Stimulated activated CD8-positive, alpha-beta memory T cell treated with anti-CD3 and anti-CD28 coated beads, Interleukin-4, amount 100 ng/mL, for 24 hours (primary cell): Measurements from ENCODE around the gene LIPK.
"Not testable (repeated sequence)": the region's sequence is repeated elsewhere in the genome, so short reads cannot be mapped to it uniquely, and the experiment has no call there.

ENCODE experiments used
- DNase-seq: peaks from one replicate; pipeline ENCODE4 v3.0.0-alpha.2; 2020; ENCODE audit warnings: low read depth

LIPK gene

DNA sequence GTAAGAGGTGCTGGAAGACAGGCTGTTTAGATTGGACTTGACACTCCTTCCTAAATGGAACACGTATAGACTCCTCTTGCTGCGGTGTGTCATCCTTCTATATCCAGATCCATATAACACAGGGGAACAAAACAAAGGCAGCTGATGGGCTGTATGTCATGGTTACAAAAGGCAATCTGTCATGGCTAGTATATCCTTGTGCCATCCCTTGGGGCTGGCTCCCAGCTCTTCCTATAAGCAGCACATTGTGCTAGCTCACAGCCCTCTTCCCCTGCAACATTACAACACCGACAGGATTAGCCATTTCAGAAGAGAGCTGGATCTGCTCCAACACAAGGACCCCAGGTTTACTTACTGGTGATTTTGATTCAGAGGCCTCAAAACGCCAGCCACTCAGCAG is 15.3 kb downstream of the LIPK start:
- DNase-seq, result no peak

DNA sequence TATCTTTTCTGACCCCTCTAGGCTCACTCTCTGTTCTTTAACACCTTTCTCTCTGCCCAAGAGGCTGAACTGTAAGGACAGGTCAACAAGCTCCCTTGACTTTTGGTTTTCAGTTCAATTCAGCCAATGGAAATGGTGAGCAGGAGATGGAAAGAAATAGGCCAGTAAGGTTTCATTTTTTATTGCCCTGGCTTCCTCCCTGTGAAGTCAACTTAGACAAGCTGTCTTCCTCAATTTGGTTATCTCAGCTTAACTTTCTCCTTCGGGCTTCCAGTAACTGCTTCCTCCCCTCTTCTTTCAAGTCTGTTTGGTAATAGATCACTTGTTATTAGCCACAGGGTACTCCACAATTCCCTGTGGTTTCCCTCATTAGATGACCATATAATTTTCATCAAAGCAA is 19.7 kb downstream of the LIPK start:
- no peak for DNase-seq

DNA sequence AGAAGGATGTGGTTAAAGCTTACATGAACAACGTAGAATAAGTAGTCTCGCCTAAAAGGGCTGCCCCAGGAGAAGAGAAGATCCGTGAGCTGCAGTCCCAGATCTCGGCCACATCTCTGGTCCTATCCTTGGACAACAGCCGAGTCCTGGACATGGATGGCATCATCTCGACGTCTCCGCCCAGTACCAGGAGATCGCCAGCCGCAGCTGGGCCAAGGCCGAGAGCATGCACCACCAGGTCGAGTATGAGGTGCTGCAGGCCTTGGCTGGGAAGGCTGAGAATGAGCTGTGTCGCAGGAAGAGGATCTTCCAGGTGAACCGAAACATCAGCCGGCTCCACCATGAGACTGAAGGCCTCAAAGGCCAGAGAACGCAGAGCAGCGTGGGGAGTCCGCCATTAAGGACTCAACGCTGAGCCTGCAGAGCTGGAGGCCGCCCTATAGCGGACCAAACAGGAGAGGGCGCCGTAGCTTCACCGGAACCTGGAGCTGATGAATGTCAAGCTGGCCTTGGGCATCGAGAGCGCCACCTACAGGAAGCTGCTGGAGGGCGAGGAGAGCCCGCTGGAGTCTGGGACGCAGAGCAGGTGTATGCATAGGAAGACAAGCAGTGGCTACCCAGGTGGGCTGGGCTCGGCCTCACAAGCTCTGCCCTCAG is 22.2 kb downstream of the LIPK start:
- no peak for DNase-seq

DNA sequence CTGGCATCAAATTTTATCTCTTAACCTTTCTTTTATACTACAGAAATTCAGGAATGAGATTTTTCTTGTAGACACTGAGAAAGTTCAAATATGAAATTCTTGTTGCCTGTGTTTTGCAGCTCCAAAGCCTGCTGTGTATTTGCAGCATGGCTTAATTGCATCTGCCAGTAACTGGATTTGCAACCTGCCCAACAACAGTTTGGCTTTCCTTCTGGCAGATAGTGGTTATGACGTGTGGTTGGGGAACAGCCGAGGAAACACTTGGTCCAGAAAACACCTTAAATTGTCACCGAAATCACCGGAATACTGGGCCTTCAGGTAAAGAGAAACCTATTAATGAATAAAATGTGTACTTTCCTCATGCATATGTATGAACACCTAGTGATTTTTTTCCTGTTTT is 24.8 kb downstream of the LIPK start:
- no peak for DNase-seq

DNA sequence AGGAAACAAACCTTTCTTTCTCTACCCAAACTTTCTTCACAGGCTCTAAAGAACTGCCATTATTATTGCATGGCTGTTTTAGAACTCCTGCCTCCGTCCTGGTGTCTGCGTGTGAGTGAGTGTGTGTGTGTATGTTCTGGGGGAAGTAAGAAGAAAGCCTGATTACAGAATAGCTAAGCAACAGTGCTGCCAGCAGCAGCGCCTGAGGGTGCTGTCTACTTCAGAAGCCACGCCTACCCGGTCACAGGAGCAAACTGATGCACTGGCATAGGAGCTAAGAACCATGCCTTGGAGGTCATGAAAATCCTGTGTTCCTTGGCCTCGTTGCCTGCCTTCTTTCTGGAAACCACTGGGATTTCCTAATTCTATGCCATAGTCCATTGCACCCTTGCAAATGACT is 25.2 kb downstream of the LIPK start:
- no peak for DNase-seq

DNA sequence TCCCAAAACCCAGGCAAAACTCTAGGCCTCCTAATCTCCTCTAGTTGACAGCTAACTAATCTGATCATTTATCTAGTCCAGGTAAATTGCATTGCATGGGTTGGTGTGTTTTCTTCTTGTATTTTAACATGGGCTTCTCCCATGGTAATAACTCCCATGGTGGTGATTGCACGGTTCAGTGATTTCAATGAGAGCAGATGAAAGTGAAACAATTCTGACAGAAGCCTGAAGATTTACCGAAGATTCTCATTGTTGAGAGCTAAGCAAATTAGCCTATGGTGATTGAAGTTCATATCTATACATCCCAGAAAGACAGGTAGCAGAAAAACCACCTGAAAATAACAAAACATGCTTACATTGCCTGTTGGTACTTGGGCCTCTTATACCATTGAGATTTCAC is 27.2 kb downstream of the LIPK start:
- no peak for DNase-seq

DNA sequence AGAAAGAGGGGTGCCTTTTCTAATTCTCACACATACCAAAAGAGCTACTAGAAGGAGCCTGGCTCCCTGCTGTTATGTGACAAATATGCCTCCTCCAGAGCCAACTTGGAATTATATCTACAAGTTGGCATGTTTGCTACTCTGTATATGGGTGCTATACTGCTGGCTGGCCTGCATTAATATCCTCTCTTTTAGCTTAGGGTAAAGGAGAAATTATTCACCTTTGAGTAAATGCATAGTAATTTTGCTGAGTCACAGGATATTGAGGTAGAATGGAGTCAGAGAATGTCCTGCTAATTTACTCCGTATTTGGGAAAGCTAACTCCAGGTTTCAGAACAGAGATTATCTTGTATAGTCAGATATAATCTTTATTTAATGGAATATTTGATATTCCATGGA is 29.6 kb downstream of the LIPK start:
- DNase-seq, result no peak

DNA sequence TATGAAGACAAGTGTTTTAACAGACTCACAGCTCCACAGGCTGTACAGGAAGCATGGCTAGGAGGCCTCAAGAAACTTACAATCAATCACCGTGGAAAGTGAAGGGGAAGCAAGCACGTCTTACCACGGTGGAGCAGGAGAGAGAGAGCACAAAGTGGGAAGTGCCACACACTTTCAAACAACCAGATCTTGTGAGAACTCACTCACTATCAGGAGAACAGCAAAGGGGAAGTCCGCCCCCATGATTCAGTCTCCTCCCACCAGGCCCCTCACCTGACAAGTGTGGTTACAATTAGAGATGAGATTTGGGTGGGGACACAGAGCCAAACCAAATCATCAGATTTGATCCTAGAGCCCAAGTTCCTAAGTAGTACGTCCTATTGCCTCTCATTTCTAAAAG is 35.9 kb downstream of the LIPK start:
- DNase-seq, result not testable (repeated sequence)

DNA sequence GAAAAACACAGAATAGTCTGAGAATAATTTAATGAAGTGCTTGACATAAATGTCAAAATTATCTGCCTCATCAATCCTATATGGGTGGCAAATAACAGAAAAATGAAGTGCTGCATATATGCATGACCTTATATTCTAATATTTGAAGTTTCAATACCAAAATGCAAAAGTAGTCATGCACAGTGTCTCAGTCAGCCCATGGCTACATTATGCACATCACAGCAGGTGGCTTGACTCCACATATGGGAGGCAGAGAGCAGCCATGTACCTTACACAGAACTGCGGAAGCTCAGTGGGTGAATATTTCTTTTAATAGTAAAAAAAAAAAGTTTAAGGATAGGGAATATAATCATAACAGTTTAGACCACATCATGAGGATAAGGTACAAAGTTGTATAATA is 36.4 kb downstream of the LIPK start:
- no peak for DNase-seq

DNA sequence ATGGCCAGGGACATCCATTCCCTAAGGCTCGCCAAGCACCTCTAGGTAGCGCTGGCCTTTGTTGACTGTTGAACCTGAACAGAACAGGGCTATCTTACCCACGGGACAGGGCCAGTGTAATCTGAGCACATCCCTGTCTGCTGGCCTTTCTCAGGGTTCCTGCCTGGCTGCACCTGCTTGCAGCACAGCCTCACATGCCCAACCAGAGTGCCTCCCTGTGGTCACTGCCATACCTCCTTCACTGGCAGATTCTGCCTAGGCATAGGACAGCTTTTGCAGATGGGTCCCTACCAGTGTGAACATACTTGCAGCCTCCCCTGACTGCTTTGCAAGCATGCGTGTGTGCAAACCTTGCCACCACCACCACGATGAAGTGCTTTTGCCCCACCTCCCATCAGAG is 38.0 kb downstream of the LIPK start:
- DNase-seq, result no peak

DNA sequence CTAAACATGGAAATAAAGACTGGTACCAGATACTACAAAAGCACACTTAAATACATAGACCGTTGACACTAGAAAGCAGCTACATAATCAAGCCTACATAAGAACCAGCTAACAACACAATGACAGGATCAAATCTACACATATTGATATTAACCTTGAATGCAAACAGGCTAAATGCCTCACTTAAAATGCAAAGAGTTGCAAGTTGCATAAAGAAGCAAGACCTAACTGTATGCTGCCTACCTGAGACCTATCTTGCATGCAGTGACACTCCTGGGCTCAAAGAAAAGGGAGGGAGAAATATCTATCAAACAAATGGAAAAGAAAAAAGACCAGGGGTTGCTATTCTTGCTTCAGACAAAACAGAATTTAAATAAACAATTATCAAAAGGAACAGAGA is 39.6 kb downstream of the LIPK start:
- no peak for DNase-seq

DNA sequence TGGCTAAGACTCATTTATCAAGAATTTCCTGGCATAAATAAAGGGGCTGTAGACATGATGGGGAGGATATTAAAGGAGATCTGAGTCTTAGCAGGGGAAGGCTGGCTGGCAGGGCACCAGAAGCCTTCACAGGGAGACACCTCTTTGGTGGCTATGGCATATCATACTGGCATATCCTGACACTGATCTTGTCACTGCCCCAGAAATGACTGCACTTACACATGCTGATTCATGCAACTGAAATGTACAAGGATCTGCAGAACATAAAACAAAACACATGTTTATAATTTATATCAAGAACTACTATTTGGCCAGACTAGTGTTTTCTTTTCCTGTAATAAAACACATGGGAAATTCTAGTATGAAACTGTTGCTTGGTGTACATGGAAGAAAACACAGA is 48.2 kb downstream of the LIPK start:
- DNase-seq, result no peak

DNA sequence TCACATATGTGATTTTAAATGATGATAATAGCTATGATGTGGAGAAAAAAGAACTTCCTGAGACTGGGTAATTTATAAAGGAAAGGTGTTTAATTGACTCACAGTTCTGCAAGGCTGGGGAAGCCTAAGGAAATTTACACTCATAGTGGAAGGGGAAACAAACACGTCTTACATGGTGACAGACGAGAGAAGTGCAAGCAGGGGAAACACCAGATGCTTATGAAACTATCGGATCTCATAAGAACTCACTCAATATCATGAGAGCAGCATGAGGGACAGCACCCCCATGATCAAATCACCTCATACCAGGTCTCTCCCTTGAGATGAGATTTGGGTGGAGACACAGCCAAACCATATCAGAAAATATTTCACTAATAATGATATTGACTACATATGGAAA is 49.7 kb downstream of the LIPK start:
- DNase-seq, result no peak

DNA sequence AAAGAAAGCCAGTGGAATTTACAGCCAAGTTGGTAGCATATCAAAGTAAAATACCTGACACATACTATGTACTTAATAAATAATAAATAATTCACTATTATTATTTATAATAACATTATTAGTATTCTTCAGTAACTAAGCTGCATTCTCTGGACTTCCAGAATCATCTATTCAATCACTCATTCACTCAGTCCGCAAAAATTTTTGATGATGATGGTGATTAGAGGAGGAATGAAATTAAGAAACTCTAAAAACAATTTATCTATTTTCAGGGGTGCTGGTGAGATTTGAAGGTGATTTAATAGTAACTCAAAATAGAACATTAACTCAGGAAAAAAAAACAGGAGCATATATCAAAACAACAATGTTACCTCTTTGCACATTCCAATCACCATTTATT is 50.6 kb downstream of the LIPK start:
- DNase-seq, result no peak

DNA sequence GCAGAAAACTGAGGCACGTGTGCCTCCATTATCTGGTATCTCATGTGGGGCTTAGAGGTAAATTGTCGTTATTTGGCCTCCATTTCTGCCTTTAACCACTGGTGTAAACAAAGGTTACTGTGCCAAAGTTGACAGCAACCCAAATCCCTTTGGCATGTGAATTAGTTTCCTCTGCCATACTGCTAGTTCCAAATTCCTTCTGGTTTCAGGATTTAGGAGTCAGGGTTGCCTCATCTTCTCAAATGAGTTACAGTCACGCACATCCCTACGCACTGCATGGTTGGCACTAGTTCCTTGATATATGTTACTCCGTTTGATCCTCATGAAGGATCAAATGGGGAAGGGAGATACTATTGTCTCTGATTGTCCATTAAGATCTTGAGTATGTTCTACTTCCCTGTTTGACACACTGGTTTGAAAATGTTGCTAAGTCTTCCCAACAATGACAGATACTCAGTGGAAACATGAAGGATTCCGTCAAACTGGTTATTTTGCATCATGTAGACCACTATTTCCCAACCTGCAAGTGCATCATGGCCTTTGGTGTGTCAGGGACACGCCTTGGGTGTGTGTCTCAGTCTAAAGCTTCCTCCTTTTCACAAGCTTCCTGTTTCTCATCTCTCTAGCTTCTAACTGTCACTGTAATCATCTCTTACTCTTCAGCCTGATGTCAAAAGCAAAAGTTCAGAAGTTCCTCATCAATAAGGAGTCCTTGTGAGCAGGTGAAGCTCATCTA is 53.5 kb downstream of the LIPK start, which contains the start of gene LIPN:
TSS of gene LIPN (plus strand) at position 655 of the 736 bp plus-strand sequence. CDS start 1,386 bp downstream, outside the sequence.
- no peak for DNase-seq

DNA sequence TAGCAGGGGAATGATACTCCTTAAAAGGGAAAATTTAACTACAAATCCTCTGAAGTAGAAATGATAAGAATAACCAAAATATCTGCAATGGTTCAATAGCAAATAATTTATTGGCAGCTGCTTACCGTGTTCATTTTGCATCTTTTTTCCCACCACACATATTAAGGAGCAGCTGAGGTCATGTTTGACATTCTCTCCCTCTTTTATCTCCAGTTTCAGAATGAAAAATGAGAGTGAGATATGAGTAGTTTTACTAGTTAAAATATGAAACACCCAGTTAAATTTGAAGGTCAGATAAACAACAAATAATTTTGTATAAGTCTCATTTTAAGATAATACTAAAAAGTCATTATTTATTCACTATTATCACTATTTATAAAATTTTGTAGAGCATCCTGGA is 56.9 kb downstream of the LIPK start:
- no peak for DNase-seq

DNA sequence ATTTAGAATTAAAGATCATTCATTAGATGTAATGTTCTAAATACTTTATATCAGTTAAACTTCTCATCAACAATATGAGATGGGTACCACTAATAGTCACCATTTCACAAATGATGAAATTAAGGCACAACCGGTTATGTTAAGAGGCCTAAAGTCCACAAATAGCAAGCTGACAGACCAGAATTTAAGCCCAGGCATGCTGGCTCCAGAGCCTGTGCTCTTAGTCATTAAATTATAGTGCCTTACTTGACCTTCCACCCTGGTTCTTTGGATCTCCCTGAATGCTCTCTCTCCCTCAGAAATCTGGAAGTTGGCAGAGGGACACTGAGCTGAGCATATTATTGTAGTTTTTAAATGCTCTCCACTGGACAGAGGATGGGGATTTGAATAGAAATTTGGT is 57.4 kb downstream of the LIPK start:
- DNase-seq, result no peak

DNA sequence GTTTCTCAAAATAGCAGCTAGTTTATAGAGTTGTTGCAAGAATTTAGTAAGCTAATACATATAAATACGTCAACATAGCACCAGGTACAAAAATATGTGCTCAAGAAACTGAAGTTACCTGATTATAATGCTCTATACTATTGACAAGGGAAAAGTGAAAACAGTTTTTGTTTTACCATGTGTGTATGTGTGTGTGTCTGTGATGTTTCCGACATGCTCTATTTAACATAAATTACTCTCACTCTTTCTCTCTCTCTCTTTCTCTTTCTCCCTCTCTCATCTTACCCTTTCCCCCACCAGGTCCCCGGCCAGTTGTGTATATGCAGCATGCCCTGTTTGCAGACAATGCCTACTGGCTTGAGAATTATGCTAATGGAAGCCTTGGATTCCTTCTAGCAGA is 58.1 kb downstream of the LIPK start:
- no peak for DNase-seq

DNA sequence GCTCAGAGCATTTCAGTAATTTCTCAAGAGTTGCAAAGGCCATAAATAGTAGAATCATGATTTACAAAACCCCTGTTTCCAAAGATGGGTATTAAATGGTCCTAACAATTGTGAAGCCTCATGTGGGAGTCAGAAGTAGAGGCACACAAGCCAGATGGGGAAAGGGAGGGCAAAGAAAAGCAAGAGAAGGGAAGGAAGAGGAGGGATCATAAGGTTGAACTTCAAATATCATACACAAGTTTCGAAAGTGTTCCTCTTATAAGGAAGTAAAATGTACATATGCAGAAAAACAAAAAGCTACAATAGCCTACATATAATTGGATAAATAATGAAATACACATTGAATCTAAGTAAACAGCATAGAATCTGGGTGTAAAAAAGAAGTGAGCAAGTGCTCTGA is 59.8 kb downstream of the LIPK start:
- no peak for DNase-seq

DNA sequence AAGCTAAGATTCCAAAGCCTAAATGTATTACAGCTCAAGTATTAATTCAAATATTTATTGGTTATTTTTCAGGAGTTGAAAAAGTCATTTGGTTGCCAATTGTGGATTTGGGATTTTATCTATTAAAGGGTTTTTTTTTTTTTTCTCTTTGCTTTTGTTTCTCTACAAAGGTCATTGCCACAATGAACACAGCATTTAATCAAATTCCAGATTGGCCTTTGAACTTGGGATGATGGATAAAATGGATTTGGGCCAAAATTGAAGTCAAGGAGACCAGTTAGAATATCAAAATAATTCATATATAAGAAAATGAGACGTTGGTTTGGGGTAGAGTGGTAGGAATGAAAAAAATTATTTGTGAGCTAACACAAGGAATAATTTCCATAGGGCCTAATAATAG is 63.3 kb downstream of the LIPK start:
- no peak for DNase-seq

DNA sequence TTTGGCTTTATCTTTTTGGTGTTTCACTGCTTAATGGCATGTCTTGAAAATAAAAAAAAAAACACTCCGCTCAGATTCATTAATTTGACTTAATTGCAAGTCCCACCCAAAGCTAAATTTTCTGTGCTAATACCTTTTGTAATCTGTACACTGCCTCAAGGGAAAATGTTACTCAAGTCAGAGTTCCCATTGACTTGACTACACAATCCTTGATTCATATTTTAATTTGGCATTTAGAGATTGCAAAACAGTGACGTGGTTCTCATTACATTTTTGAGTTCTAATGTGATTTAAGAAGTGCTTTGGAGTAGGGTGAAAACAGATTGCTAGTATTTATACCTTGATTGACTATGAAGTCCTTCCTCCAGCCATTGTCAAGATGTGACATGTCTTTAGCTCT is 75.2 kb downstream of the LIPK start:
- DNase-seq, result no peak

DNA sequence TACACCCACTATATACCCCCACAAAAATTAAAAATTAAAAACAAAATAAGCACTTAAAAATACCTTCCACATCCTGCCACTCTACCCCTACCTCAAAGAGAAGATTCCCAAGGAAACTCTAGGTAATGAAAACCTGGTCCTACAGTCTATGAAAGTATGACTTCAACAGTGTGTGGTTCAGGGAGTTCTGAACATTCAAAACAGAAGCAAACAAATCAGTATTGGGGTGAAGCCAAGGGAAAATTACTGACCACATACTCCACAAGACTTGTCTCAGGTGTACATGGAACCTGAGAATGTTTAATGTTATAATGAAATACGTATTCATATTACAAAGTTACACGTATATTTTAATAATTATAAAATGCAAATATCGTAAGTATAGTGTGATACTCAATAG is 76.2 kb downstream of the LIPK start:
- no peak for DNase-seq

DNA sequence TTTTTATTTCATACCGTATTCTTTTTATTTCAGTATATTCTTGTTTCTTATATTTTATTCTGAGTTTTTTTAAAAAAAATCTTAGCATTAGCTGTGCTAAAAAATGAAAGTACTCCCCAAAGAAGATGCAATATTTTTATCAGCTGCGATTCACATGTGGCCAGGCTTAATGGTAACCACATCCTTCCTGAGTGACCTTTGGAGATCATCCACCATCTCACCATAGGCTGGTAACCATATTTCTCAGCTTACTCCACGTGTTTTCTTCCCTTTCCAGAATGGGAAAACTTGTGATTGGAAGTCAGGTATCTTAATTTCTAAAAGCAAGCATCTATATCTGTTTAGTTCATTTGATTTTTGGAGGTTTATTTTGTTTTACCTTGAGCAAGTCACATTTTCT is 77.7 kb downstream of the LIPK start:
- no peak for DNase-seq
